Upper lobe of right lung (tissue), 1 donor: ENCODE data around the gene RASGRF2. TPM values are rescaled to one million over a fixed set of nuclear protein-coding genes. Genes with fewer than 3 reads are reported as not detected.
"Not testable (repeated sequence)": the region's sequence is repeated elsewhere in the genome, so short reads cannot be mapped to it uniquely, and the experiment has no call there.

ENCODE experiments used
- ATAC-seq: fragments of 200-7000 bp; cut with Tn5 transposase; one replicate; pipeline ENCODE4 v1.9.1; 2020; ENCODE audit warnings: mild to moderate bottlenecking, moderate library complexity
- DNase-seq: peaks from one replicate; pipeline ENCODE4 v3.0.0-alpha.2; 2020
- H3K27ac ChIP-seq: fragments of 200-600 bp; one replicate; pipeline ENCODE4 v1.8.0; 2022
- H3K27me3 ChIP-seq: fragments of 200-600 bp; one replicate; pipeline ENCODE4 v1.8.0; 2022; ENCODE audit warnings: mild to moderate bottlenecking
- H3K36me3 ChIP-seq: fragments of 200-600 bp; one replicate; pipeline ENCODE4 v1.8.0; 2022
- H3K4me1 ChIP-seq: fragments of 200-600 bp; one replicate; pipeline ENCODE4 v1.8.0; 2022
- H3K4me3 ChIP-seq: fragments of 200-600 bp; one replicate; pipeline ENCODE4 v1.8.0; 2022; ENCODE audit warnings: mild to moderate bottlenecking
- H3K9me3 ChIP-seq: fragments of 200-600 bp; one replicate; pipeline ENCODE4 v1.8.0; 2022
- intact Hi-C: fragments of 100-400 bp; cut with DNase I; formaldehyde crosslinking; loops from one replicate; pipeline ENCODE4 v1.11.0; 2022
- total RNA-seq: library from RNA; stranded (reverse); fragmentation: NEBNext Ultra II Directional; extraction: Animal tissue kit (Norgen Biotek cat#: 25700); gene quantifications from one replicate; pipeline ENCODE4 v1.2.1, GENCODE V29; 2021
- TF ChIP-seq, protein P1 (sequence below): fragments of 200-600 bp; IDR thresholded peaks from one replicate; pipeline ENCODE4 v1.8.0; 2022; ENCODE audit warnings: antibody characterized with exemption
- donor health status: DM: no; HTN: yes; CAD: no; lungs with severe emphysema.

The RASGRF2 gene
- total RNA-seq, 1 donor from 2014 or later = 5.4 TPM

- DNase-seq (no peak), ATAC-seq (no peak)
- intact Hi-C loops = no loop called here
- no peaks in the 10 kb centered on the region for H3K36me3 ChIP-seq
- H3K9me3 ChIP-seq = no peaks in the 10 kb centered on the region
- H3K27ac ChIP-seq = no peak overlapping the region
- H3K27me3 ChIP-seq = no peaks in the 10 kb centered on the region
- no peak overlapping the region for H3K4me3 ChIP-seq
- TF ChIP-seq, protein P1, sequence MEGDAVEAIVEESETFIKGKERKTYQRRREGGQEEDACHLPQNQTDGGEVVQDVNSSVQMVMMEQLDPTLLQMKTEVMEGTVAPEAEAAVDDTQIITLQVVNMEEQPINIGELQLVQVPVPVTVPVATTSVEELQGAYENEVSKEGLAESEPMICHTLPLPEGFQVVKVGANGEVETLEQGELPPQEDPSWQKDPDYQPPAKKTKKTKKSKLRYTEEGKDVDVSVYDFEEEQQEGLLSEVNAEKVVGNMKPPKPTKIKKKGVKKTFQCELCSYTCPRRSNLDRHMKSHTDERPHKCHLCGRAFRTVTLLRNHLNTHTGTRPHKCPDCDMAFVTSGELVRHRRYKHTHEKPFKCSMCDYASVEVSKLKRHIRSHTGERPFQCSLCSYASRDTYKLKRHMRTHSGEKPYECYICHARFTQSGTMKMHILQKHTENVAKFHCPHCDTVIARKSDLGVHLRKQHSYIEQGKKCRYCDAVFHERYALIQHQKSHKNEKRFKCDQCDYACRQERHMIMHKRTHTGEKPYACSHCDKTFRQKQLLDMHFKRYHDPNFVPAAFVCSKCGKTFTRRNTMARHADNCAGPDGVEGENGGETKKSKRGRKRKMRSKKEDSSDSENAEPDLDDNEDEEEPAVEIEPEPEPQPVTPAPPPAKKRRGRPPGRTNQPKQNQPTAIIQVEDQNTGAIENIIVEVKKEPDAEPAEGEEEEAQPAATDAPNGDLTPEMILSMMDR = no peak
- H3K4me1 ChIP-seq = no peaks in the 10 kb centered on the region
Measured at GRCh38 chr5:81022688-81023084, 62.5 kb downstream of the RASGRF2 start.

DNA sequence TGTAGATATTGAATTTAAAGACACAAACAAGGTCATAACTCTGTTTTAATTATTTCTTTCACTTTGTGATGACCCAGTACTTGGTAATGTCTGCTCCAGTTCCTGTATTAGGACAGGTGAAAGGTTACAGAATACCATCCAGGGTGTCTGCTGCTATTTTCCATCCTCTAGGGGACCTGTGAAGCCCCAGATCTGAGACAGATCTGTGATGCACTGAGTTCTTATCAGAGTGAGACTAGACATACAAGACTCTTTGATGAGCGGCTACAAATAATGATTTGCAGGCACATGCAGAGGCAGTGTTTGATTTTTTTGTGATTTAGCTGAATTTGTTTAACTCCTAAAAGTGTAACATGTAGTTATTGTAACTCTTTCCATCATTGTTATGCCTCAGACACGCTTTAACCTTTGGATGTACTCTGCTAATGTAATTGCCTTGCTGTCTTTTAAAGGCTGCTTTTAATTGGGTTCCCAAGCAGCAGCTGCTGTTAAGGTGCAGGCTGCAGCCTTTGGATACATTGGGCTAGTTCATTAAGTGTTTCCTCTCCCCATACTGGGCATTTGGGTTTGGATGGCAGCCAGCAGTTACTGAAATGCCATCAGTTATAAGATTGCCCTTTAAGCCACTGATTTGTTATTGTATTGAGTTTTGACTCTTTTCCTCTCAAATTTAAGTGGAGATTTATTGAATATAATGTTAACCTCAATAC lies 63.3 kb downstream of the RASGRF2 start:
- ATAC-seq = no peak
- DNase-seq = no peak
- Histone ChIP-seq H3K27me3 (no peaks in the 10 kb centered on the region), H3K9me3 (no peaks in the 10 kb centered on the region), H3K4me1 (no peaks in the 10 kb centered on the region), H3K27ac (no peak overlapping the region), H3K36me3 (no peaks in the 10 kb centered on the region), H3K4me3 (no peak overlapping the region)
- intact Hi-C loops = no loop called here
- TF ChIP-seq, protein P1 = no peak

DNA sequence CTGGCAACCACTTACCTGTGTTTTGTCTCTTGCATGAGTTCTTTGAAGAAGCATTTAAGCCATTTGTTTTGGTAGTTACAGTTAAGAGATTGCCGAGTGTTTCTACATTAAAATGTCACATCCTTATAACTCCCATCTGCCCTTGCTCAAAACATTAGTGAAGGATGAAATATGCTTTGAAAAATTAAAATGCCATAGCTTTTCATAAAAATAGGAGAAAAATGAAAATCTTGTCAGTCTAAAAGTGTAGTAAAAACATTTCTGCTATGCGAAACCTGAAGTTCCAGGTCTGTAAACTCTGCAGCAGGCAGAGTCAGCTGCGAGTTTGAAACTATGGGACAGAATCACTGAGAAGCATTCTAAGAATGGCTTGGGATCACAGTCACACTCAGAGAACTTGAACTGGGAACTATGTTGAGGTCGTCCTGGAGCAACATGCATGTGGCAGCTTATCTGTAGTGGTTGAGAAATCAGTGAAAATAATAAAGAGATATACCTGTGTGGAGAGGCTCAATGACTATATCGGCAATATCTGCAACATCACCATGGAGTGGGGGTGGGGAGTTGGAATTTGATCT lies 67.4 kb downstream of the RASGRF2 start:
- H3K27me3 ChIP-seq = no peaks in the 10 kb centered on the region
- ATAC-seq (no peak), DNase-seq (no peak)
- TF ChIP-seq, protein P1 = no peak
- no peaks in the 10 kb centered on the region for H3K36me3 ChIP-seq
- no peak overlapping the region for H3K27ac ChIP-seq
- no peaks in the 10 kb centered on the region for H3K9me3 ChIP-seq
- intact Hi-C loops = no loop called here
- H3K4me3 ChIP-seq = no peak overlapping the region
- H3K4me1 ChIP-seq = no peaks in the 10 kb centered on the region

DNA sequence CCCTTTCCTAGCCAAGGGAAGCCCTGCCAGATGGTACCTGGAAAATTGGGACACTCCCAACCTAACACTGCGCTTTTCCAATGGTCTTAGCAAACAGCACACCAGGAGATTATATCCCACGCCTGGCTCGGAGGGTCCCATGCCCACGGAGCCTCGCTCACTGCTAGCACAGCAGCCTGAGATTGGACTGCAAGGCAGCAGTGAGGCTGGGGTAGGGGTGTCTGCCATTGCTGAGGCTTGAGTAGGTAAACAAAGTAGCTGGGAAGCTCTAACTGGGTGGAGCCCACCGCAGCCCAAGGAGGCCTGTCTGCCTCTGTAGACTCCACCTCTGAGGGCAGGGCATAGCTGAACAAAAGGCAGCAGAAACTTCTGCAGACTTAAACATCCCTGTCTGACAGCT lies 68.7 kb downstream of the RASGRF2 start:
- H3K27me3 ChIP-seq, H3K27ac ChIP-seq, H3K9me3 ChIP-seq, ATAC-seq, H3K36me3 ChIP-seq, H3K4me3 ChIP-seq, intact Hi-C loops, DNase-seq, H3K4me1 ChIP-seq: not testable (repeated sequence)

GRCh38 chr5:81029736-81030135 lies 69.6 kb downstream of the RASGRF2 start:
- intact Hi-C loops, H3K9me3 ChIP-seq, H3K27me3 ChIP-seq, H3K36me3 ChIP-seq, H3K4me1 ChIP-seq, ATAC-seq, H3K4me3 ChIP-seq, DNase-seq, H3K27ac ChIP-seq: not testable (repeated sequence)

DNA sequence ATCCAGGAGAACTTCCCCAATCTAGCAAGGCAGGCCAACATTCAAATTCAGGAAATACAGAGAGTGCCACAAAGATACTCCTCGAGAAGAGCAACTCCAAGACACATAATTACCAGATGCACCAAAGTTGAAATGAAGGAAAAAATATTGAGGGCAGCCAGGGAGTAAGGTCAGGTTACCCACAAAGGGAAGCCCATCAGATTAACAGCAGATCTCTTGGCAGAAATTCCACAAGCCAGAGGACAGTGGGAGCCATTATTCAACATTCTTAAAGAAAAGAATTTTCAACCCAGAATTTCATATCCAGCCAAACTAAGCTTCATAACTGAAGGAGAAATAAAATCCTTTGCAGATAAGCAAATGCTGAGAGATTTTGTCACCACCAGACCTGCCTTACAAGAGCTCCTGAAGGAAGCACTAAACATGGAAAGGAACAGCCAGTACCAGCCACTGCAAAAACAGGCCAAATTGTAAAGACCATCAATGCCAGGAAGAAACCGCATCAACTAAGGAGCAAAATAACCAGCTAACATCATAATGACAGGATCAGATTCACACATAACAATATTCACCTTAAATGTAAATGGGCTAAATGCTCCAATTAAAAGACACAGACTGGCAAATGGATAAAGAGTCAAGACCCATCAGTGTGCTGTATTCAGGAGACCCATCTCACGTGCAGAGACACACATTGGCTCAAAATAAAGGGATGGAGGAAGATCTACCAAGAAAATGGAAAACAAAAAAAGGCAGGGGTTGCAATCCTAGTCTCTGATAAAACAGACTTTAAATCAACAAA lies 70.3 kb downstream of the RASGRF2 start:
- DNase-seq, ATAC-seq, H3K27me3 ChIP-seq, intact Hi-C loops, H3K36me3 ChIP-seq, H3K9me3 ChIP-seq, H3K4me3 ChIP-seq, H3K27ac ChIP-seq, H3K4me1 ChIP-seq: not testable (repeated sequence)

DNA sequence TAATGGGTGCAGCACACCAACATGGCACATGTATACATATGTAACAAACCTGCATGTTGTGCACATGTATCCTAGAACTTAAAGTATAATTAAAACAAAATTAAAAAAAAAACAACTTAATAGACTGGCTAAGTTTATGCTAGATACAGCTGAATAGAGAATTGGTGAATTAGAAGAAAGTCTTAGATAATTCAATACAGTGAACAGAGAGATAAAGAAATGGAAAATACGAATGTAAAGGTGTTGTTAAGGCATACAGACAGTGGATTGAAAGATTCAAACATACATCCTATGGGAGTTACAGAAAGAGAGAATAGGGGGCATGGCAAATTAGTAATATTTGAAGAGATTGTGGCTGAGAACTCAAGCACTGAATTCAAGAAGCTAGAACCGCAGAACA lies 75.4 kb downstream of the RASGRF2 start:
- Histone ChIP-seq H3K27me3 (no peaks in the 10 kb centered on the region), H3K36me3 (no peaks in the 10 kb centered on the region), H3K4me1 (no peaks in the 10 kb centered on the region), H3K27ac (no peak overlapping the region), H3K9me3 (no peaks in the 10 kb centered on the region), H3K4me3 (no peak overlapping the region)
- TF ChIP-seq, protein P1 = no peak
- ATAC-seq (no peak), DNase-seq (no peak)
- intact Hi-C loops = no loop called here
